ENCODE measurements around the gene RNPEP. TPM values are rescaled to one million over a fixed set of nuclear protein-coding genes. Genes with fewer than 3 reads are reported as not detected.

Gene RNPEP
- total and polyA plus RNA-seq, 2 of the 13 experiments (the other 11 are each of a cell fraction or from before 2014, with no cell fraction given) = 20.6 to 38.4 TPM

- TF ChIP-seq SIX1 (CRISPR knock-in tag; IDR thresholded peaks at IDR 0.05; ENCODE audit: borderline replicate concordance) (peak; percentile 40; the same call in 1 of the 2 replicates), ZNF232 (CRISPR knock-in tag; IDR thresholded peaks at IDR 0.05; ENCODE audit: borderline replicate concordance) (peak; percentile 74), ZNF775 (CRISPR knock-in tag; IDR thresholded peaks at IDR 0.05; ENCODE audit: borderline replicate concordance) (no peak), PRDM15 (CRISPR knock-in tag; IDR thresholded peaks at IDR 0.05) (no peak), SPEN (CRISPR knock-in tag; IDR thresholded peaks at IDR 0.05; ENCODE audit: low read depth) (peak; percentile 87), ZNF432 (CRISPR knock-in tag; IDR thresholded peaks at IDR 0.05; ENCODE audit: borderline replicate concordance) (no peak), MED13 (CRISPR knock-in tag; IDR thresholded peaks at IDR 0.05) (no peak), CCAR2 (optimal IDR thresholded peaks at IDR 0.05; ENCODE audit: low read depth, low read length) (no peak), ZNF207 (IDR thresholded peaks at IDR 0.05; ENCODE audit: borderline replicate concordance) (no peak), PHB2 (IDR thresholded peaks at IDR 0.05; ENCODE audit: partially characterized antibody) (no peak), EEA1 (CRISPR knock-in tag; IDR thresholded peaks at IDR 0.05; ENCODE audit: borderline replicate concordance) (no peak; the same call in 1 of the 2 replicates), HOXA5 (CRISPR knock-in tag; IDR thresholded peaks at IDR 0.05) (peak; percentile 52; the same call in 1 of the 2 replicates), ZNF230 (CRISPR knock-in tag; IDR thresholded peaks at IDR 0.05) (no peak), ZKSCAN5 (CRISPR knock-in tag; IDR thresholded peaks at IDR 0.05) (no peak), SRY (CRISPR knock-in tag; IDR thresholded peaks at IDR 0.05) (no peak; the same call in none of the 2 replicates)
- TF ChIP-seq, protein P1, sequence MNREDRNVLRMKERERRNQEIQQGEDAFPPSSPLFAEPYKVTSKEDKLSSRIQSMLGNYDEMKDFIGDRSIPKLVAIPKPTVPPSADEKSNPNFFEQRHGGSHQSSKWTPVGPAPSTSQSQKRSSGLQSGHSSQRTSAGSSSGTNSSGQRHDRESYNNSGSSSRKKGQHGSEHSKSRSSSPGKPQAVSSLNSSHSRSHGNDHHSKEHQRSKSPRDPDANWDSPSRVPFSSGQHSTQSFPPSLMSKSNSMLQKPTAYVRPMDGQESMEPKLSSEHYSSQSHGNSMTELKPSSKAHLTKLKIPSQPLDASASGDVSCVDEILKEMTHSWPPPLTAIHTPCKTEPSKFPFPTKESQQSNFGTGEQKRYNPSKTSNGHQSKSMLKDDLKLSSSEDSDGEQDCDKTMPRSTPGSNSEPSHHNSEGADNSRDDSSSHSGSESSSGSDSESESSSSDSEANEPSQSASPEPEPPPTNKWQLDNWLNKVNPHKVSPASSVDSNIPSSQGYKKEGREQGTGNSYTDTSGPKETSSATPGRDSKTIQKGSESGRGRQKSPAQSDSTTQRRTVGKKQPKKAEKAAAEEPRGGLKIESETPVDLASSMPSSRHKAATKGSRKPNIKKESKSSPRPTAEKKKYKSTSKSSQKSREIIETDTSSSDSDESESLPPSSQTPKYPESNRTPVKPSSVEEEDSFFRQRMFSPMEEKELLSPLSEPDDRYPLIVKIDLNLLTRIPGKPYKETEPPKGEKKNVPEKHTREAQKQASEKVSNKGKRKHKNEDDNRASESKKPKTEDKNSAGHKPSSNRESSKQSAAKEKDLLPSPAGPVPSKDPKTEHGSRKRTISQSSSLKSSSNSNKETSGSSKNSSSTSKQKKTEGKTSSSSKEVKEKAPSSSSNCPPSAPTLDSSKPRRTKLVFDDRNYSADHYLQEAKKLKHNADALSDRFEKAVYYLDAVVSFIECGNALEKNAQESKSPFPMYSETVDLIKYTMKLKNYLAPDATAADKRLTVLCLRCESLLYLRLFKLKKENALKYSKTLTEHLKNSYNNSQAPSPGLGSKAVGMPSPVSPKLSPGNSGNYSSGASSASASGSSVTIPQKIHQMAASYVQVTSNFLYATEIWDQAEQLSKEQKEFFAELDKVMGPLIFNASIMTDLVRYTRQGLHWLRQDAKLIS (CRISPR knock-in tag; IDR thresholded peaks at IDR 0.05) = no peak
- TF ChIP-seq, protein P2, sequence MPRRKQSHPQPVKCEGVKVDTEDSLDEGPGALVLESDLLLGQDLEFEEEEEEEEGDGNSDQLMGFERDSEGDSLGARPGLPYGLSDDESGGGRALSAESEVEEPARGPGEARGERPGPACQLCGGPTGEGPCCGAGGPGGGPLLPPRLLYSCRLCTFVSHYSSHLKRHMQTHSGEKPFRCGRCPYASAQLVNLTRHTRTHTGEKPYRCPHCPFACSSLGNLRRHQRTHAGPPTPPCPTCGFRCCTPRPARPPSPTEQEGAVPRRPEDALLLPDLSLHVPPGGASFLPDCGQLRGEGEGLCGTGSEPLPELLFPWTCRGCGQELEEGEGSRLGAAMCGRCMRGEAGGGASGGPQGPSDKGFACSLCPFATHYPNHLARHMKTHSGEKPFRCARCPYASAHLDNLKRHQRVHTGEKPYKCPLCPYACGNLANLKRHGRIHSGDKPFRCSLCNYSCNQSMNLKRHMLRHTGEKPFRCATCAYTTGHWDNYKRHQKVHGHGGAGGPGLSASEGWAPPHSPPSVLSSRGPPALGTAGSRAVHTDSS (CRISPR knock-in tag; conservative IDR thresholded peaks at IDR 0.05) = no peak
- TF ChIP-seq, protein P3, sequence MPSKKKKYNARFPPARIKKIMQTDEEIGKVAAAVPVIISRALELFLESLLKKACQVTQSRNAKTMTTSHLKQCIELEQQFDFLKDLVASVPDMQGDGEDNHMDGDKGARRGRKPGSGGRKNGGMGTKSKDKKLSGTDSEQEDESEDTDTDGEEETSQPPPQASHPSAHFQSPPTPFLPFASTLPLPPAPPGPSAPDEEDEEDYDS (CRISPR knock-in tag; IDR thresholded peaks at IDR 0.05) = peak; percentile 94
- TF ChIP-seq, protein P4, sequence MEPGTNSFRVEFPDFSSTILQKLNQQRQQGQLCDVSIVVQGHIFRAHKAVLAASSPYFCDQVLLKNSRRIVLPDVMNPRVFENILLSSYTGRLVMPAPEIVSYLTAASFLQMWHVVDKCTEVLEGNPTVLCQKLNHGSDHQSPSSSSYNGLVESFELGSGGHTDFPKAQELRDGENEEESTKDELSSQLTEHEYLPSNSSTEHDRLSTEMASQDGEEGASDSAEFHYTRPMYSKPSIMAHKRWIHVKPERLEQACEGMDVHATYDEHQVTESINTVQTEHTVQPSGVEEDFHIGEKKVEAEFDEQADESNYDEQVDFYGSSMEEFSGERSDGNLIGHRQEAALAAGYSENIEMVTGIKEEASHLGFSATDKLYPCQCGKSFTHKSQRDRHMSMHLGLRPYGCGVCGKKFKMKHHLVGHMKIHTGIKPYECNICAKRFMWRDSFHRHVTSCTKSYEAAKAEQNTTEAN (CRISPR knock-in tag; conservative IDR thresholded peaks at IDR 0.05) = no peak
Observed at GRCh38 chr1:201955009-201955728, 27.3 kb upstream of the RNPEP start, which contains the start of gene TIMM17A (continued).

Measured in HepG2 (cell line).